ENCODE measurements around the gene BCAS3.

Gene BCAS3

GRCh38 chr17:61442136-61442775 lies 764.6 kb downstream of the BCAS3 start (continued):
- TF ChIP-seq ZFP3 (CRISPR knock-in tag; IDR thresholded peaks at IDR 0.05) (no peak), ISL1 (CRISPR knock-in tag; IDR thresholded peaks at IDR 0.05) (no peak)
